Endothelial cell of umbilical vein (primary cell): ENCODE measurements around the gene MZB1. TPM values are rescaled to one million over a fixed set of nuclear protein-coding genes. Genes with fewer than 3 reads are reported as not detected.

Experiments used
- BruUV-seq: library from RNA; stranded (reverse); fragments of 400-500 nt; replicated peaks from 2 replicates; lab custom pipeline; 2021; lab: Mats Ljungman, UMichigan
- CTCF ChIA-PET: fragments of 300-600, 350-600 bp; sonication (Branson Sonifier 250); formaldehyde crosslinking; loops from one replicate; lab custom pipeline; 2021; ENCODE audit warnings: antibody characterized with exemption, inconsistent platforms; lab: Charles Lee
- POLR2A ChIA-PET: fragments of 300-600, 350-600 bp; sonication (Branson Sonifier 250); formaldehyde crosslinking; loops from one replicate; lab custom pipeline; 2021; ENCODE audit warnings: antibody characterized with exemption, inconsistent platforms; lab: Charles Lee
- DNase-seq: peaks from one replicate; pipeline ENCODE4 v3.0.0-alpha.2; 2011; ENCODE audit warnings: low read depth, low spot score
- FAIRE-seq: peaks from 2 replicates; lab custom pipeline; 2011; peaks lifted over from hg19 to GRCh38; lab: Jason Lieb, UNC
- H2AFZ ChIP-seq: 2 replicates; pipeline ENCODE4 v1.6.0; 2012; ENCODE audit warnings: low read depth, low read length, control low read depth, inconsistent platforms
- H3K27ac ChIP-seq: 2 replicates; pipeline ENCODE4 v1.5.1; 2011; ENCODE audit warnings: low read depth, mild to moderate bottlenecking, control low read depth, low read length, moderate library complexity; ENCODE audit not compliant: insufficient read depth
- H3K27me3 ChIP-seq, 2 experiments: 2 replicates each; pipeline versions ENCODE4 v1.6.0 to v1.6.1; 2011; ENCODE audit warnings: low read length in 2 of 2, mixed read lengths in 1 of 2; ENCODE audit not compliant: control insufficient read depth in 2 of 2, insufficient read depth in 2 of 2
- H3K36me3 ChIP-seq, 2 experiments: 2 replicates in 1 of 2; 3 replicates in 1 of 2; pipeline ENCODE4 v1.5.1; 2011; ENCODE audit warnings: low read length in 2 of 2, mild to moderate bottlenecking in 1 of 2, moderate library complexity in 1 of 2; ENCODE audit not compliant: control insufficient read depth in 2 of 2, insufficient read depth in 2 of 2; ENCODE audit errors: extremely low read depth in 1 of 2
- H3K4me1 ChIP-seq: 3 replicates; pipeline ENCODE4 v1.5.1; 2011; ENCODE audit warnings: mild to moderate bottlenecking, low read length; ENCODE audit not compliant: control insufficient read depth, insufficient read depth; ENCODE audit errors: extremely low read depth
- H3K4me2 ChIP-seq: 2 replicates; pipeline ENCODE4 v1.6.1; 2011; ENCODE audit warnings: low read length, control low read depth, mixed read lengths; ENCODE audit not compliant: insufficient read depth
- H3K4me3 ChIP-seq, 3 experiments: fragments of 200-600 bp in 1 of 3; sonication (generic), shearing (Covaris generic) in 1 of 3; replicated peaks in 1 of 3; 2 replicates each; pipeline ENCODE4 v1.5.1; 2011 to 2016; ENCODE audit warnings: control low read depth in 3 of 3, low read length in 3 of 3, mild to moderate bottlenecking in 2 of 3, inconsistent platforms in 1 of 3, low read depth in 1 of 3, moderate library complexity in 1 of 3; ENCODE audit not compliant: insufficient read depth in 1 of 3
- H3K79me2 ChIP-seq: 2 replicates; pipeline ENCODE4 v1.6.0; 2012; ENCODE audit warnings: low read length, inconsistent platforms; ENCODE audit not compliant: control insufficient read depth, insufficient read depth
- H3K9ac ChIP-seq: replicated peaks from 2 replicates; pipeline ENCODE3; 2011; ENCODE audit warnings: low read length, control low read depth; ENCODE audit not compliant: insufficient read depth; ENCODE audit errors: extremely low read depth
- H3K9me1 ChIP-seq: replicated peaks from 3 replicates; pipeline ENCODE4 v1.6.0; 2011; ENCODE audit warnings: mild to moderate bottlenecking, low read length; ENCODE audit not compliant: control insufficient read depth, insufficient read depth; ENCODE audit errors: extremely low read depth
- H3K9me3 ChIP-seq: replicated peaks from 2 replicates; pipeline ENCODE4 v1.5.1; 2012; ENCODE audit warnings: low read length, inconsistent platforms; ENCODE audit not compliant: control insufficient read depth, insufficient read depth
- H4K20me1 ChIP-seq: replicated peaks from 2 replicates; pipeline ENCODE3; 2011; ENCODE audit warnings: mild to moderate bottlenecking, low read length; ENCODE audit not compliant: control insufficient read depth, insufficient read depth; ENCODE audit errors: extremely low read depth
- CTCF ChIP-seq, 2 donors: IDR thresholded peaks; 1 replicate in 1 of 2; 2 replicates in 1 of 2; pipeline ENCODE4 v1.5.1; 2011; ENCODE audit warnings: low read length in 2 of 2, mild to moderate bottlenecking in 2 of 2, moderate library complexity in 2 of 2, control low read depth in 1 of 2, inconsistent platforms in 1 of 2, low read depth in 1 of 2; ENCODE audit not compliant: insufficient read depth in 1 of 2; ENCODE audit errors: extremely low read depth in 1 of 2
- EZH2 ChIP-seq: IDR thresholded peaks from 2 replicates; pipeline ENCODE4 v1.6.1; 2012; ENCODE audit warnings: borderline replicate concordance, low read depth, mild to moderate bottlenecking, moderate library complexity, low read length, inconsistent platforms; ENCODE audit not compliant: severe bottlenecking
- FOS ChIP-seq: IDR thresholded peaks from 2 replicates; pipeline ENCODE4 v1.6.1; 2011; ENCODE audit warnings: mild to moderate bottlenecking, low read length, moderate library complexity, borderline replicate concordance; ENCODE audit not compliant: insufficient read depth
- GATA2 ChIP-seq: IDR thresholded peaks from 2 replicates; pipeline ENCODE4 v1.7.0; 2011; ENCODE audit warnings: low read depth, mild to moderate bottlenecking, moderate library complexity, mixed read lengths, low read length; ENCODE audit not compliant: insufficient read length, insufficient read depth
- JUN ChIP-seq: IDR thresholded peaks from 2 replicates; pipeline ENCODE4 v1.6.1; 2011; ENCODE audit warnings: borderline replicate concordance, low read depth; ENCODE audit not compliant: insufficient read length, insufficient read depth
- MAX ChIP-seq: IDR thresholded peaks from 2 replicates; pipeline ENCODE4 v1.6.1; 2011; ENCODE audit not compliant: insufficient read depth, insufficient read length
- MYC ChIP-seq: IDR thresholded peaks from one replicate; pipeline ENCODE4 v1.6.1; 2011; ENCODE audit warnings: mild to moderate bottlenecking, low read depth, low read length
- POLR2A ChIP-seq: IDR thresholded peaks from 2 replicates; pipeline ENCODE4 v1.6.1; 2012; ENCODE audit warnings: low read depth, mild to moderate bottlenecking, control low read depth, low read length
- POLR2AphosphoS5 ChIP-seq: IDR thresholded peaks from 2 replicates; pipeline ENCODE4 v1.6.1; 2012; ENCODE audit warnings: low read depth, mild to moderate bottlenecking, control low read depth, low read length, moderate library complexity; ENCODE audit not compliant: insufficient read depth
- dilution Hi-C: fragments of 300-500 bp; cut with MboI; formaldehyde crosslinking; loops from one replicate; pipeline ENCODE4 v1.15.0; 2019; ENCODE audit warnings: low sequenced_read_pairs; ENCODE audit not compliant: extremely low pct_ligation_motif_present
- intact Hi-C: fragments of 100-400 bp; cut with micrococcal nuclease; formaldehyde crosslinking; loops from one replicate; pipeline ENCODE4 v1.10.0; 2022
- polyA plus RNA-seq, 4 experiments: library from polyadenylated mRNA; depleted of rRNA in 3 of 4; stranded (reverse) in 3 of 4; unstranded in 1 of 4; fragments of >200 nt; gene quantifications; 2 replicates each; pipeline versions ENCODE4 v1.2.1 to v1.2.3, GENCODE V29; 2011 to 2012; ENCODE audit warnings: missing spikeins in 1 of 4
- total RNA-seq: library from RNA; stranded (reverse); gene quantifications from 2 replicates; pipeline ENCODE4 v1.2.3, GENCODE V29; 2021

The MZB1 gene
- total and polyA plus RNA-seq, 2 donors (not counting 3 experiments of a cell fraction or from before 2014, with no cell fraction given), result not detected

GRCh38 chr5:139438707-139439012 is 48.9 kb upstream of the MZB1 start:
- dilution Hi-C loops, result no loop called here
- POLR2A ChIA-PET, result interaction anchor here (0.7 to 1.5 kb wide), 5 partner anchors 9 to 75 kb away, joined by 3 to 6 read pairs (median 5); partner anchors contain the start of genes ECSCR and STING1
- FAIRE-seq, result no peak

More at GRCh38 chr5:139438707-139439012, 48.9 kb upstream of the MZB1 start:
- Histone ChIP-seq H2AFZ (no peak overlapping the region), H3K27ac (no peak overlapping the region), H3K27me3 (no peaks in the 10 kb centered on the region), H3K9me1 (no peaks in the 10 kb centered on the region), H3K4me2 (peak overlapping the region; percentile 46), H4K20me1 (no peaks in the 10 kb centered on the region), H3K79me2 (no peaks in the 10 kb centered on the region), H3K4me3 (peak overlapping the region in 2 of 3 experiments; percentile 24 to 66), H3K36me3 (peaks cover 3 to 11% of the 10 kb centered on the region in 2 experiments), H3K4me1 (peaks cover 23% of the 10 kb centered on the region), H3K9me3 (no peaks in the 10 kb centered on the region), H3K9ac (no peak overlapping the region)
- DNase-seq, result no peak
- TF ChIP-seq GATA2, result no peak
- no peak for TF ChIP-seq POLR2A
- no peak for TF ChIP-seq EZH2
- TF ChIP-seq FOS, result no peak
- TF ChIP-seq MAX, result no peak
- TF ChIP-seq MYC, result no peak
- no peak for TF ChIP-seq JUN
- no peak for TF ChIP-seq POLR2AphosphoS5
- TF ChIP-seq CTCF (IDR thresholded peaks at IDR 0.05; ENCODE audit: extremely low read depth in 1 of 2, insufficient read depth in 1 of 2, low read depth in 1 of 2, low read length in 2 of 2), result no peak
- intact Hi-C loops, result no loop called here
- no TSS peak for BruUV-seq
- CTCF ChIA-PET, result interaction anchor here (1.3 to 1.5 kb wide), 3 partner anchors 15 to 75 kb away, joined by 3 to 12 read pairs (median 8); no protein-coding TSS in a partner anchor
